Endometrial microvascular endothelial cells (primary cell): ENCODE measurements around the gene PCDHGB2. TPM values are rescaled to one million over a fixed set of nuclear protein-coding genes. Genes with fewer than 3 reads are reported as not detected.
"Not testable (repeated sequence)": the region's sequence is repeated elsewhere in the genome, so short reads cannot be mapped to it uniquely, and the experiment has no call there.

Experiments
- in situ Hi-C: cut with HindIII; loops from 2 replicates; pipeline ENCODE4 v1.10.0; 2017; ENCODE audit warnings: low sequenced_read_pairs, low pct_unique_long_range_greater_than_20kb; ENCODE audit errors: inconsistent ontology term
- total RNA-seq: library from RNA; depleted of rRNA; stranded (reverse); fragments of >200 nt; gene quantifications from one replicate; pipeline ENCODE4 v1.2.3, GENCODE V29; 2015; ENCODE audit errors: inconsistent ontology term

The PCDHGB2 gene
- total RNA-seq, 1 donor from 2014 or later: 2.0 TPM

DNA sequence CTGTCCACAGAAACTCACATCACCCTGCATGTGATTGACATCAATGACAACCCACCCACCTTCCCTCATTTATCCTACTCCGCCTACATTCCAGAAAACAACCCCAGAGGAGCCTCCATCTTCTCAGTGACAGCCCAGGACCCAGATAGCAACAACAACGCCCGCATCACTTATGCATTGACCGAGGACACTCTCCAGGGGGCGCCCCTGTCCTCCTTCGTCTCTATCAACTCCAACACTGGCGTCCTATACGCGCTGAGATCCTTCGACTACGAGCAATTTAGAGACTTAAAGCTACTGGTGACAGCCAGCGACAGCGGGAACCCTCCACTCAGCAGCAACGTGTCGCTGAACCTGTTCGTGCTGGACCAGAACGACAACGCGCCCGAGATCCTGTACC is 14.5 kb upstream of the PCDHGB2 start:
- in situ Hi-C loops: no loop called here

GRCh38 chr5:141346017-141346416 is 13.8 kb upstream of the PCDHGB2 start:
- in situ Hi-C loops: not testable (repeated sequence)

GRCh38 chr5:141349917-141350619 is 9.7 kb upstream of the PCDHGB2 start, which contains the start of gene PCDHGB1:
PCDHGB1 (plus strand) TSS chr5:141350099; CDS start chr5:141350261, 162 bp downstream.
- in situ Hi-C loops: no loop called here

GRCh38 chr5:141351591-141351990 is 8.2 kb upstream of the PCDHGB2 start:
- in situ Hi-C loops: no loop called here

DNA sequence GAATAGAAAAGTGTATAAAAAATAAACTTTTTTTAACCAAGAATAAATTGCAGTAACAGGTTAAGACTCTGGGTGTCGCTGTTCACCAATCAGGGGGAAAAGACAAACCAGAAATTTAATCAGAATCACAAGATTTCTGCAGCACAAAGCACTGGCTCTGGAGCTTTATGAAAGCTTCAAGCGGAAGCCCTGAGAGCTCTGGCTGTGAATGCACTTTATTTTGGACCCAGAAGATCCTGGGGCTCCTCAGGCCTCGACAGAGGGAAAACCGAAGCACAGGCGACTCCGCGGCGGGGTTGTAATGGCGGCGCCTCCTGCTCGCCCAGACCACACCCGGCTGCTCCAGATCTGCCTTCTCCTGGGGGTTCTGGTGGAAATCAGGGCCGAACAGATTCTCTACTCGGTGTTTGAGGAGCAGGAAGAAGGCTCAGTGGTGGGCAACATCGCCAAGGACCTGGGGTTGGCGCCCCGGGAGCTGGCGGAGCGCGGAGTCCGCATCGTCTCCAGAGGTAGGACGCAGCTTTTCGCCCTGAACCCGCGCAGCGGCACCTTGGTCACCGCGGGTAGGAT is 4.8 kb upstream of the PCDHGB2 start, which contains the start of gene PCDHGA4:
PCDHGA4 (plus strand) TSS at position 122 of the 570 bp plus-strand sequence; CDS start at position 209, 87 bp downstream.
- in situ Hi-C loops: no loop called here

- in situ Hi-C loops: no loop called here
These were observed 4.2 kb upstream of the PCDHGB2 start for GRCh38 chr5:141355641-141356040.

DNA sequence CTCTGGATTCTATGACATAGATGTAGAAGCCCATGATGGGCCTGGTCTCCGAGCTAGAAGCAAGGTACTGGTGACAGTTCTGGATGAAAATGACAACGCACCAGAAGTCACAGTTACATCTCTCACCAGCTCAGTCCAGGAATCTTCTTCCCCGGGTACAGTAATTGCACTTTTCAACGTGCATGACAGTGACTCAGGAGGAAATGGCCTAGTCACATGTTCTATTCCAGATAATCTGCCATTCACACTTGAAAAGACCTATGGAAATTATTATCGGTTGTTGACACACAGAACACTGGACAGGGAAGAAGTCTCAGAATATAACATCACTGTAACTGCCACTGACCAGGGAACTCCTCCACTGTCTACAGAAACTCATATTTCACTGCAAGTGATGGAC is 3.7 kb upstream of the PCDHGB2 start:
- in situ Hi-C loops: no loop called here

GRCh38 chr5:141356950-141357349 is 2.8 kb upstream of the PCDHGB2 start:
- in situ Hi-C loops: no loop called here

GRCh38 chr5:141360685-141361084 is 891 bp downstream of the PCDHGB2 start:
- in situ Hi-C loops: no loop called here

GRCh38 chr5:141362719-141363118 is 2.9 kb downstream of the PCDHGB2 start:
- in situ Hi-C loops: no loop called here

- in situ Hi-C loops: no loop called here
These were observed 4.3 kb downstream of the PCDHGB2 start, which contains the start of gene PCDHGA5 for GRCh38 chr5:141363952-141364660. PCDHGA5 (plus strand) TSS chr5:141364162; CDS start chr5:141364331, 169 bp downstream.

GRCh38 chr5:141366016-141366896 is 6.5 kb downstream of the PCDHGB2 start:
- in situ Hi-C loops: no loop called here

- in situ Hi-C loops: no loop called here
These were observed 10.4 kb downstream of the PCDHGB2 start, which contains the start of gene PCDHGB3 for GRCh38 chr5:141369994-141370848. PCDHGB3 (plus strand) TSS chr5:141370242; CDS start chr5:141370395, 153 bp downstream.

DNA sequence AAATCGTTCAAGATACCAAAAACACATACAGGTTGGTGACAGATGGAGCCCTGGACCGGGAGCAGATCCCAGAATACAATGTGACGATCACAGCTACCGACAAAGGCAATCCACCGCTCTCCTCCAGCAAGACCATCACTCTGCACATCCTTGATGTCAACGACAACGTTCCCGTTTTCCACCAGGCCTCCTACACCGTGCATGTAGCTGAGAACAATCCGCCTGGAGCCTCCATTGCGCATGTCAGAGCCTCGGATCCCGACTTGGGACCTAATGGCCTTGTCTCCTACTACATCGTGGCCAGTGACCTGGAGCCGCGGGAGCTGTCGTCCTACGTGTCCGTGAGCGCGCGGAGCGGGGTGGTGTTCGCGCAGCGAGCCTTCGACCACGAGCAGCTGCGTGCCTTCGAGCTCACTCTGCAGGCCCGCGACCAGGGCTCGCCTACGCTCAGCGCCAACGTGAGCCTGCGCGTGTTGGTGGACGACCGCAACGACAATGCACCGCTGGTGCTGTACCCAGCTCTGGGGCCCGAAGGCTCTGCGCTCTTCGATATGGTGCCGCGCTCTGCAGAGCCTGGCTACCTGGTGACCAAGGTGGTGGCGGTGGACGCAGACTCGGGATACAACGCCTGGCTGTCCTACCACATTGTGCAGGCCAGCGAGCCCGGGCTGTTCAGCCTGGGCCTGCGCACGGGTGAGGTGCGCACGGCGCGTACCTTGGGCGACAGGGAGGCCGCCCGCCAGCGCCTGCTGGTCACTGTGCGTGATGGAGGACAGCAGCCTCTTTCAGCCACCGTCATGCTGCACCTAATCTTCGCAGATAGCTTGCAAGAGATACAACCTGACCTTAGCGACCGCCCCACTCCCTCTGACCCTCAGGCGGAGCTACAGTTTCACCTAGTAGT is 12.0 kb downstream of the PCDHGB2 start:
- in situ Hi-C loops: no loop called here

GRCh38 chr5:141373673-141374317 is 14.0 kb downstream of the PCDHGB2 start, which contains the start of gene PCDHGA6:
PCDHGA6 (plus strand) TSS chr5:141373891; CDS start chr5:141374084, 193 bp downstream.
- in situ Hi-C loops: no loop called here

DNA sequence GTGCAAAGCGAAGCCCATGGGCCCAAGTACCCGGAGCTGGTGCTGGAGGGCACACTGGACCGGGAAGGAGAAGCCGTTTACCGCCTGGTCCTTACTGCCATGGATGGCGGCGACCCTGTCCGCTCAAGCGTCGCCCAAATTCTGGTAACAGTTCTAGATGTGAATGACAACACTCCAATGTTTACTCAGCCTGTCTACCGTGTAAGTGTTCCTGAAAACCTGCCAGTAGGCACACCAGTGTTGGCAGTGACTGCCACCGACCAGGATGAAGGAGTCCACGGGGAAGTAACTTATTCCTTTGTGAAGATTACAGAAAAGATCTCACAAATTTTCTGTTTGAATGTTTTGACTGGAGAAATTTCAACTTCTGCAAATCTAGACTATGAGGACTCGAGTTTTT is 14.8 kb downstream of the PCDHGB2 start:
- in situ Hi-C loops: no loop called here
